Mesenchymal stem cell (in vitro differentiated cells and primary cell): ENCODE measurements around the gene ARHGAP24.

Experiments
- DNase-seq: peaks from one replicate; pipeline ENCODE4 v3.0.0-alpha.2; 2013
- H2AFZ ChIP-seq: one replicate; pipeline ENCODE4 v1.6.1; 2013; ENCODE audit warnings: low read depth, mild to moderate bottlenecking, control low read depth, inconsistent platforms, low read length, moderate library complexity
- H2AK5ac ChIP-seq: 2 replicates; pipeline ENCODE4 v1.6.1; 2013; ENCODE audit warnings: low read length, moderate library complexity, mild to moderate bottlenecking, inconsistent platforms; ENCODE audit not compliant: severe bottlenecking
- H2BK120ac ChIP-seq: one replicate; pipeline ENCODE4 v1.6.1; 2013; ENCODE audit warnings: low read depth, mild to moderate bottlenecking, inconsistent platforms, low read length, moderate library complexity
- H2BK12ac ChIP-seq, 2 experiments: one replicate each; pipeline ENCODE4 v1.6.1; 2013; ENCODE audit warnings: inconsistent platforms in 2 of 2, low read length in 2 of 2, mild to moderate bottlenecking in 2 of 2, moderate library complexity in 2 of 2, control low read depth in 1 of 2
- H2BK15ac ChIP-seq: one replicate; pipeline ENCODE4 v1.6.1; 2013; ENCODE audit warnings: mild to moderate bottlenecking, low read depth, inconsistent platforms; ENCODE audit not compliant: poor library complexity, severe bottlenecking
- H2BK5ac ChIP-seq: 2 replicates; pipeline ENCODE4 v1.6.1; 2013; ENCODE audit warnings: low read depth, mild to moderate bottlenecking, low read length, control low read depth, inconsistent platforms; ENCODE audit not compliant: poor library complexity, severe bottlenecking
- H3K14ac ChIP-seq, 2 experiments: one replicate each; pipeline ENCODE4 v1.6.1; 2013; ENCODE audit warnings: inconsistent platforms in 2 of 2, low read length in 2 of 2, control low read depth in 1 of 2, mild to moderate bottlenecking in 1 of 2, moderate library complexity in 1 of 2
- H3K18ac ChIP-seq, 2 experiments: one replicate each; pipeline ENCODE4 v1.6.1; 2013; ENCODE audit warnings: inconsistent platforms in 2 of 2, low read length in 2 of 2, control low read depth in 1 of 2, low read depth in 1 of 2, mild to moderate bottlenecking in 1 of 2
- H3K23ac ChIP-seq, 2 experiments: one replicate each; pipeline ENCODE4 v1.6.1; 2013; ENCODE audit warnings: inconsistent platforms in 2 of 2, low read length in 2 of 2, mild to moderate bottlenecking in 2 of 2, moderate library complexity in 2 of 2, control low read depth in 1 of 2
- H3K27ac ChIP-seq: 2 replicates; pipeline ENCODE4 v1.5.1; 2013; ENCODE audit warnings: mild to moderate bottlenecking, moderate library complexity, low read length, control low read depth, inconsistent platforms; ENCODE audit not compliant: poor library complexity, severe bottlenecking
- H3K27me3 ChIP-seq, 2 experiments: 2 replicates each; pipeline versions ENCODE4 v1.6.1 to v1.7.0; 2013; ENCODE audit warnings: low read length in 2 of 2, mild to moderate bottlenecking in 2 of 2, moderate library complexity in 2 of 2, control low read depth in 1 of 2, inconsistent platforms in 1 of 2; ENCODE audit not compliant: control insufficient read depth in 1 of 2, insufficient read depth in 1 of 2
- H3K36me3 ChIP-seq, 2 experiments: 2 replicates each; pipeline versions ENCODE4 v1.6.1 to v1.7.0; 2013; ENCODE audit warnings: low read length in 2 of 2, control low read depth in 1 of 2, inconsistent platforms in 1 of 2, low read depth in 1 of 2, mild to moderate bottlenecking in 1 of 2; ENCODE audit not compliant: insufficient read depth in 2 of 2, control insufficient read depth in 1 of 2
- H3K4ac ChIP-seq, 2 experiments: one replicate each; pipeline ENCODE4 v1.6.1; 2013; ENCODE audit warnings: inconsistent platforms in 2 of 2, low read length in 2 of 2, mild to moderate bottlenecking in 2 of 2, moderate library complexity in 2 of 2, control low read depth in 1 of 2, low read depth in 1 of 2
- H3K4me1 ChIP-seq: 2 replicates; pipeline ENCODE4 v1.6.1; 2013; ENCODE audit warnings: low read depth, low read length, control low read depth; ENCODE audit not compliant: control insufficient read depth, insufficient read depth
- H3K4me2 ChIP-seq: 2 replicates; pipeline ENCODE4 v1.6.1; 2013; ENCODE audit warnings: low read length, mild to moderate bottlenecking, inconsistent platforms; ENCODE audit not compliant: poor library complexity, severe bottlenecking
- H3K4me3 ChIP-seq, 2 experiments: 2 replicates each; pipeline versions ENCODE4 v1.5.1 to v1.7.0; 2013; ENCODE audit warnings: low read length in 2 of 2, mild to moderate bottlenecking in 2 of 2, control low read depth in 1 of 2, low read depth in 1 of 2; ENCODE audit not compliant: insufficient read depth in 1 of 2
- H3K79me1 ChIP-seq: replicated peaks from 2 replicates; pipeline ENCODE4 v1.6.1; 2013; ENCODE audit warnings: mild to moderate bottlenecking, control low read depth, low read length, inconsistent platforms; ENCODE audit not compliant: poor library complexity, severe bottlenecking
- H3K9ac ChIP-seq: 2 replicates; pipeline ENCODE4 v1.7.0; 2013; ENCODE audit warnings: mild to moderate bottlenecking, low read length, moderate library complexity
- H3K9me3 ChIP-seq: 2 replicates; pipeline ENCODE4 v1.7.0; 2013; ENCODE audit warnings: mild to moderate bottlenecking, low read length; ENCODE audit not compliant: control insufficient read depth
- H4K8ac ChIP-seq: one replicate; pipeline ENCODE4 v1.6.1; 2013; ENCODE audit warnings: inconsistent platforms, mild to moderate bottlenecking, low read length, moderate library complexity
- H4K91ac ChIP-seq: one replicate; pipeline ENCODE4 v1.6.1; 2013; ENCODE audit warnings: mild to moderate bottlenecking, low read length, inconsistent platforms
- WGBS: methylation state at CpG from one replicate; pipeline ENCODE4 v1.1.7; 2013; ENCODE audit warnings: mixed read lengths; 5-methylcytosine and 5-hydroxymethylcytosine counted together

ARHGAP24 gene

GRCh38 chr4:85774489-85774888 lies 299.5 kb downstream of the ARHGAP24 start:
- no peak overlapping the region for H3K23ac ChIP-seq
- 33% methylated on average over 1 of the region's 3 CpGs for WGBS
- H3K27ac ChIP-seq, result no peak overlapping the region
- no peak overlapping the region for H2AK5ac ChIP-seq
- no peak overlapping the region for H3K4me2 ChIP-seq
- no peak overlapping the region for H3K9ac ChIP-seq
- no peak overlapping the region for H2BK12ac ChIP-seq
- no peak overlapping the region for H3K14ac ChIP-seq
- no peak overlapping the region for H3K18ac ChIP-seq
- no peak overlapping the region for H2BK15ac ChIP-seq
- H3K27me3 ChIP-seq, result no peaks in the 10 kb centered on the region
- no peak overlapping the region for H2AFZ ChIP-seq
- no peak overlapping the region for H3K4ac ChIP-seq
- no peaks in the 10 kb centered on the region for H3K36me3 ChIP-seq
- no peak overlapping the region for H4K8ac ChIP-seq
- H3K79me1 ChIP-seq, result peaks cover under 1% of the 10 kb centered on the region
- H4K91ac ChIP-seq, result no peak overlapping the region
- no peak overlapping the region for H2BK120ac ChIP-seq
- no peak overlapping the region for H2BK5ac ChIP-seq
- DNase-seq, result no peak
- no peaks in the 10 kb centered on the region for H3K9me3 ChIP-seq
- no peak overlapping the region for H3K4me3 ChIP-seq
- no peaks in the 10 kb centered on the region for H3K4me1 ChIP-seq

GRCh38 chr4:85776096-85776495 lies 301.1 kb downstream of the ARHGAP24 start:
- H2AK5ac ChIP-seq, result no peak overlapping the region
- H3K4me1 ChIP-seq, result no peaks in the 10 kb centered on the region
- no peak overlapping the region for H2BK15ac ChIP-seq
- WGBS, result 100% methylated on average over 2 of the region's 2 CpGs
- no peak overlapping the region for H2BK5ac ChIP-seq
- H3K18ac ChIP-seq, result no peak overlapping the region
- no peak for DNase-seq
- no peak overlapping the region for H3K23ac ChIP-seq
- H3K9me3 ChIP-seq, result no peaks in the 10 kb centered on the region
- no peaks in the 10 kb centered on the region for H3K36me3 ChIP-seq
- H3K4me2 ChIP-seq, result no peak overlapping the region
- no peak overlapping the region for H2BK120ac ChIP-seq
- H3K4ac ChIP-seq, result no peak overlapping the region
- H3K4me3 ChIP-seq, result peak overlapping the region in 1 of 2 experiments; percentile 6
- peaks cover 1% of the 10 kb centered on the region for H3K79me1 ChIP-seq
- H4K8ac ChIP-seq, result no peak overlapping the region
- H3K14ac ChIP-seq, result no peak overlapping the region
- H2BK12ac ChIP-seq, result no peak overlapping the region
- no peak overlapping the region for H4K91ac ChIP-seq
- H3K27me3 ChIP-seq, result no peaks in the 10 kb centered on the region
- no peak overlapping the region for H3K27ac ChIP-seq
- no peak overlapping the region for H3K9ac ChIP-seq
- H2AFZ ChIP-seq, result no peak overlapping the region

GRCh38 chr4:85776579-85776978 lies 301.6 kb downstream of the ARHGAP24 start:
- no peak overlapping the region for H3K18ac ChIP-seq
- no peaks in the 10 kb centered on the region for H3K27me3 ChIP-seq
- H3K27ac ChIP-seq, result no peak overlapping the region
- no peak overlapping the region for H3K4me2 ChIP-seq
- H2BK120ac ChIP-seq, result no peak overlapping the region
- H3K9me3 ChIP-seq, result no peaks in the 10 kb centered on the region
- no peak overlapping the region for H3K4ac ChIP-seq
- 80% methylated on average over 1 of the region's 1 CpG for WGBS
- no peak overlapping the region for H2AK5ac ChIP-seq
- H3K4me1 ChIP-seq, result no peaks in the 10 kb centered on the region
- H4K91ac ChIP-seq, result no peak overlapping the region
- H3K23ac ChIP-seq, result no peak overlapping the region
- no peaks in the 10 kb centered on the region for H3K36me3 ChIP-seq
- no peak overlapping the region for H3K9ac ChIP-seq
- no peak overlapping the region for H2AFZ ChIP-seq
- DNase-seq, result peak; percentile 43
- no peak overlapping the region for H2BK5ac ChIP-seq
- H3K4me3 ChIP-seq, result peak overlapping the region in 1 of 2 experiments; percentile 6
- no peak overlapping the region for H2BK15ac ChIP-seq
- H4K8ac ChIP-seq, result no peak overlapping the region
- no peak overlapping the region for H2BK12ac ChIP-seq
- no peak overlapping the region for H3K14ac ChIP-seq
- H3K79me1 ChIP-seq, result peaks cover 1% of the 10 kb centered on the region

GRCh38 chr4:85777908-85778631 lies 303.1 kb downstream of the ARHGAP24 start:
- no peak overlapping the region for H2AK5ac ChIP-seq
- no peak overlapping the region for H3K18ac ChIP-seq
- H3K4me2 ChIP-seq, result no peak overlapping the region
- H3K9ac ChIP-seq, result peak overlapping the region; percentile 96
- no peak overlapping the region for H2BK5ac ChIP-seq
- no peaks in the 10 kb centered on the region for H3K4me1 ChIP-seq
- no peak overlapping the region for H3K4ac ChIP-seq
- peak overlapping the region in 1 of 2 experiments; percentile 81 for H3K4me3 ChIP-seq
- H2BK12ac ChIP-seq, result no peak overlapping the region
- H3K9me3 ChIP-seq, result no peaks in the 10 kb centered on the region
- no peak overlapping the region for H3K27ac ChIP-seq
- WGBS, result no CpG with 5 or more reads among the region's 3 CpGs
- no peak overlapping the region for H3K23ac ChIP-seq
- DNase-seq, result peak; percentile 60
- peaks cover 1% of the 10 kb centered on the region for H3K79me1 ChIP-seq
- no peak overlapping the region for H2BK120ac ChIP-seq
- H2AFZ ChIP-seq, result no peak overlapping the region
- no peaks in the 10 kb centered on the region for H3K36me3 ChIP-seq
- H2BK15ac ChIP-seq, result no peak overlapping the region
- no peak overlapping the region for H4K91ac ChIP-seq
- H3K14ac ChIP-seq, result no peak overlapping the region
- H4K8ac ChIP-seq, result no peak overlapping the region
- no peaks in the 10 kb centered on the region for H3K27me3 ChIP-seq
